Sigmoid colon (tissue), 4 donors: ENCODE data around the gene CRBN.

Experiments
- CTCF ChIP-seq, 4 experiments: fragments of 450-650 bp in 3 of 4; fragments of 200-600 bp in 1 of 4; IDR thresholded peaks; one replicate each; pipeline ENCODE4 v1.5.1; 2016 to 2019; ENCODE audit warnings: antibody characterized with exemption in 4 of 4, mild to moderate bottlenecking in 3 of 4, moderate library complexity in 2 of 4
- EP300 ChIP-seq, 4 donors: sonication (generic); formaldehyde crosslinking; IDR thresholded peaks; one replicate each; pipeline ENCODE4 v1.6.1; 2017; ENCODE audit warnings: antibody characterized with exemption in 4 of 4
- POLR2A ChIP-seq, 2 donors: fragments of 450-650 bp; IDR thresholded peaks; one replicate each; pipeline ENCODE4 v1.6.1; 2016; ENCODE audit warnings: antibody characterized with exemption in 2 of 2, mild to moderate bottlenecking in 2 of 2, moderate library complexity in 2 of 2
- POLR2AphosphoS5 ChIP-seq, 4 donors: sonication (generic); formaldehyde crosslinking; IDR thresholded peaks; one replicate each; pipeline ENCODE4 v1.6.1; 2017; ENCODE audit warnings: antibody characterized with exemption in 4 of 4

DNA sequence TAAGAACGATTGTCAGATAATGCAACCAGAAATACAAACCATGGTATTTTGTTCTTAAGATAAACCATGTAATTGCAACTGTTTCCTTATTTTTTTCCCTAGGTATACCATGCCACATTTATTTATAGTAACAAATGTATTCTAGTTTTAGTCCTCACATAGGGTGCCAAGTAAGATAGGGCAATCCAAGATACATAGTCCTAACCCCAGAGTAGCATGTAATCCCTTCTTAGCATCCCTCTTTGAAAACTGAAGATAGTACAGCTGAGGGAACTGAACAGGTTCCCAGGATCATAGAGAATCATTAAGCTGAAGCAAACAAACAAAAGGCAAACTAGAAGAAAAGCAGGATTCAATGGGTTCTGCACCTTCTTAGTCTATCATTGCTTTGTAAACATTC lies 28.0 kb downstream of the CRBN start:
- TF ChIP-seq POLR2A (IDR thresholded peaks at IDR 0.05) (no peak), CTCF (IDR thresholded peaks at IDR 0.05) (no peak), POLR2AphosphoS5 (IDR thresholded peaks at IDR 0.05) (no peak), EP300 (IDR thresholded peaks at IDR 0.05) (no peak)
